Endothelial cell of umbilical vein (primary cell): Measurements from ENCODE around the gene FIGLA. TPM values are rescaled to one million over a fixed set of nuclear protein-coding genes. Genes with fewer than 3 reads are reported as not detected.

Experiments used
- BruUV-seq: library from RNA; stranded (reverse); fragments of 400-500 nt; replicated peaks from 2 replicates; lab custom pipeline; 2021; lab: Mats Ljungman, UMichigan
- CTCF ChIA-PET: fragments of 300-600, 350-600 bp; sonication (Branson Sonifier 250); formaldehyde crosslinking; loops from one replicate; lab custom pipeline; 2021; ENCODE audit warnings: antibody characterized with exemption, inconsistent platforms; lab: Charles Lee
- POLR2A ChIA-PET: fragments of 300-600, 350-600 bp; sonication (Branson Sonifier 250); formaldehyde crosslinking; loops from one replicate; lab custom pipeline; 2021; ENCODE audit warnings: antibody characterized with exemption, inconsistent platforms; lab: Charles Lee
- DNase-seq: peaks from one replicate; pipeline ENCODE4 v3.0.0-alpha.2; 2011; ENCODE audit warnings: low read depth, low spot score
- FAIRE-seq: peaks from 2 replicates; lab custom pipeline; 2011; peaks lifted over from hg19 to GRCh38; lab: Jason Lieb, UNC
- H2AFZ ChIP-seq: 2 replicates; pipeline ENCODE4 v1.6.0; 2012; ENCODE audit warnings: low read depth, low read length, control low read depth, inconsistent platforms
- H3K27ac ChIP-seq: 2 replicates; pipeline ENCODE4 v1.5.1; 2011; ENCODE audit warnings: low read depth, mild to moderate bottlenecking, control low read depth, low read length, moderate library complexity; ENCODE audit not compliant: insufficient read depth
- H3K27me3 ChIP-seq, 2 experiments: 2 replicates each; pipeline versions ENCODE4 v1.6.0 to v1.6.1; 2011; ENCODE audit warnings: low read length in 2 of 2, mixed read lengths in 1 of 2; ENCODE audit not compliant: control insufficient read depth in 2 of 2, insufficient read depth in 2 of 2
- H3K36me3 ChIP-seq, 2 experiments: 2 replicates in 1 of 2; 3 replicates in 1 of 2; pipeline ENCODE4 v1.5.1; 2011; ENCODE audit warnings: low read length in 2 of 2, mild to moderate bottlenecking in 1 of 2, moderate library complexity in 1 of 2; ENCODE audit not compliant: control insufficient read depth in 2 of 2, insufficient read depth in 2 of 2; ENCODE audit errors: extremely low read depth in 1 of 2
- H3K4me1 ChIP-seq: 3 replicates; pipeline ENCODE4 v1.5.1; 2011; ENCODE audit warnings: mild to moderate bottlenecking, low read length; ENCODE audit not compliant: control insufficient read depth, insufficient read depth; ENCODE audit errors: extremely low read depth
- H3K4me2 ChIP-seq: 2 replicates; pipeline ENCODE4 v1.6.1; 2011; ENCODE audit warnings: low read length, control low read depth, mixed read lengths; ENCODE audit not compliant: insufficient read depth
- H3K4me3 ChIP-seq, 3 experiments: fragments of 200-600 bp in 1 of 3; sonication (generic), shearing (Covaris generic) in 1 of 3; replicated peaks in 1 of 3; 2 replicates each; pipeline ENCODE4 v1.5.1; 2011 to 2016; ENCODE audit warnings: control low read depth in 3 of 3, low read length in 3 of 3, mild to moderate bottlenecking in 2 of 3, inconsistent platforms in 1 of 3, low read depth in 1 of 3, moderate library complexity in 1 of 3; ENCODE audit not compliant: insufficient read depth in 1 of 3
- H3K79me2 ChIP-seq: 2 replicates; pipeline ENCODE4 v1.6.0; 2012; ENCODE audit warnings: low read length, inconsistent platforms; ENCODE audit not compliant: control insufficient read depth, insufficient read depth
- H3K9ac ChIP-seq: replicated peaks from 2 replicates; pipeline ENCODE3; 2011; ENCODE audit warnings: low read length, control low read depth; ENCODE audit not compliant: insufficient read depth; ENCODE audit errors: extremely low read depth
- H3K9me1 ChIP-seq: replicated peaks from 3 replicates; pipeline ENCODE4 v1.6.0; 2011; ENCODE audit warnings: mild to moderate bottlenecking, low read length; ENCODE audit not compliant: control insufficient read depth, insufficient read depth; ENCODE audit errors: extremely low read depth
- H3K9me3 ChIP-seq: replicated peaks from 2 replicates; pipeline ENCODE4 v1.5.1; 2012; ENCODE audit warnings: low read length, inconsistent platforms; ENCODE audit not compliant: control insufficient read depth, insufficient read depth
- H4K20me1 ChIP-seq: replicated peaks from 2 replicates; pipeline ENCODE3; 2011; ENCODE audit warnings: mild to moderate bottlenecking, low read length; ENCODE audit not compliant: control insufficient read depth, insufficient read depth; ENCODE audit errors: extremely low read depth
- CTCF ChIP-seq, 2 donors: IDR thresholded peaks; 1 replicate in 1 of 2; 2 replicates in 1 of 2; pipeline ENCODE4 v1.5.1; 2011; ENCODE audit warnings: low read length in 2 of 2, mild to moderate bottlenecking in 2 of 2, moderate library complexity in 2 of 2, control low read depth in 1 of 2, inconsistent platforms in 1 of 2, low read depth in 1 of 2; ENCODE audit not compliant: insufficient read depth in 1 of 2; ENCODE audit errors: extremely low read depth in 1 of 2
- FOS ChIP-seq: IDR thresholded peaks from 2 replicates; pipeline ENCODE4 v1.6.1; 2011; ENCODE audit warnings: mild to moderate bottlenecking, low read length, moderate library complexity, borderline replicate concordance; ENCODE audit not compliant: insufficient read depth
- GATA2 ChIP-seq: IDR thresholded peaks from 2 replicates; pipeline ENCODE4 v1.7.0; 2011; ENCODE audit warnings: low read depth, mild to moderate bottlenecking, moderate library complexity, mixed read lengths, low read length; ENCODE audit not compliant: insufficient read length, insufficient read depth
- JUN ChIP-seq: IDR thresholded peaks from 2 replicates; pipeline ENCODE4 v1.6.1; 2011; ENCODE audit warnings: borderline replicate concordance, low read depth; ENCODE audit not compliant: insufficient read length, insufficient read depth
- MAX ChIP-seq: IDR thresholded peaks from 2 replicates; pipeline ENCODE4 v1.6.1; 2011; ENCODE audit not compliant: insufficient read depth, insufficient read length
- MYC ChIP-seq: IDR thresholded peaks from one replicate; pipeline ENCODE4 v1.6.1; 2011; ENCODE audit warnings: mild to moderate bottlenecking, low read depth, low read length
- POLR2A ChIP-seq: IDR thresholded peaks from 2 replicates; pipeline ENCODE4 v1.6.1; 2012; ENCODE audit warnings: low read depth, mild to moderate bottlenecking, control low read depth, low read length
- POLR2AphosphoS5 ChIP-seq: IDR thresholded peaks from 2 replicates; pipeline ENCODE4 v1.6.1; 2012; ENCODE audit warnings: low read depth, mild to moderate bottlenecking, control low read depth, low read length, moderate library complexity; ENCODE audit not compliant: insufficient read depth
- dilution Hi-C: fragments of 300-500 bp; cut with MboI; formaldehyde crosslinking; loops from one replicate; pipeline ENCODE4 v1.15.0; 2019; ENCODE audit warnings: low sequenced_read_pairs; ENCODE audit not compliant: extremely low pct_ligation_motif_present
- intact Hi-C: fragments of 100-400 bp; cut with micrococcal nuclease; formaldehyde crosslinking; loops from one replicate; pipeline ENCODE4 v1.10.0; 2022
- polyA plus RNA-seq, 4 experiments: library from polyadenylated mRNA; depleted of rRNA in 3 of 4; stranded (reverse) in 3 of 4; unstranded in 1 of 4; fragments of >200 nt; gene quantifications; 2 replicates each; pipeline versions ENCODE4 v1.2.1 to v1.2.3, GENCODE V29; 2011 to 2012; ENCODE audit warnings: missing spikeins in 1 of 4
- total RNA-seq: library from RNA; stranded (reverse); gene quantifications from 2 replicates; pipeline ENCODE4 v1.2.3, GENCODE V29; 2021

The FIGLA gene
- total and polyA plus RNA-seq, 2 donors (not counting 3 experiments of a cell fraction or from before 2014, with no cell fraction given), result not detected

GRCh38 chr2:70775141-70775540 is 15.3 kb downstream of the FIGLA start:
- no peaks in the 10 kb centered on the region for H4K20me1 ChIP-seq
- no peaks in the 10 kb centered on the region for H3K9me1 ChIP-seq
- H3K9ac ChIP-seq, result no peak overlapping the region
- ChIA-PET CTCF (interaction anchor here (1.9 kb wide), 1 partner anchor 14 kb away, joined by 8 read pairs; the partner anchor contains the start of gene FIGLA), POLR2A (no interaction called here)
- no peak overlapping the region for H3K4me2 ChIP-seq
- no peak for TF ChIP-seq CTCF (IDR thresholded peaks at IDR 0.05; ENCODE audit: extremely low read depth in 1 of 2, insufficient read depth in 1 of 2, low read depth in 1 of 2, low read length in 2 of 2)
- no peak for TF ChIP-seq JUN
- TF ChIP-seq MYC, result no peak
- TF ChIP-seq FOS, result no peak
- dilution Hi-C loops (no loop called here), intact Hi-C loops (no loop called here)
- H3K27me3 ChIP-seq, result peaks cover 29 to 36% of the 10 kb centered on the region in 2 experiments
- H3K4me3 ChIP-seq, result no peak overlapping the region
- H3K27ac ChIP-seq, result no peak overlapping the region
- no TSS peak for BruUV-seq
- DNase-seq, result no peak
- H3K36me3 ChIP-seq, result no peaks in the 10 kb centered on the region
- H3K9me3 ChIP-seq, result no peaks in the 10 kb centered on the region
- no peak for FAIRE-seq
- H2AFZ ChIP-seq, result no peak overlapping the region
- no peaks in the 10 kb centered on the region for H3K79me2 ChIP-seq
- H3K4me1 ChIP-seq, result no peaks in the 10 kb centered on the region

GRCh38 chr2:70772486-70773155 is 17.8 kb downstream of the FIGLA start:
- Histone ChIP-seq H3K9ac (no peak overlapping the region), H3K4me2 (no peak overlapping the region), H3K36me3 (no peaks in the 10 kb centered on the region), H3K79me2 (no peaks in the 10 kb centered on the region), H3K27me3 (peaks cover 39 to 45% of the 10 kb centered on the region in 2 experiments), H3K9me3 (no peaks in the 10 kb centered on the region), H3K9me1 (no peaks in the 10 kb centered on the region), H2AFZ (no peak overlapping the region), H4K20me1 (no peaks in the 10 kb centered on the region), H3K4me3 (no peak overlapping the region), H3K4me1 (peaks cover 2% of the 10 kb centered on the region), H3K27ac (no peak overlapping the region)
- ChIA-PET POLR2A (no interaction called here), CTCF (no interaction called here)
- dilution Hi-C loops (no loop called here), intact Hi-C loops (no loop called here)
- DNase-seq (no peak), FAIRE-seq (no peak)
- BruUV-seq, result no TSS peak
- TF ChIP-seq MAX (no peak), JUN (no peak), GATA2 (no peak), POLR2A (no peak), POLR2AphosphoS5 (no peak)
